DOHH2 (cell line): ENCODE measurements around the gene RASAL3.

Experiments
- H3F3A ChIP-seq: fragments of 200-600 bp; sonication (generic), shearing (Covaris generic); 2 replicates; pipeline ENCODE4 v1.6.0; 2016; ENCODE audit warnings: antibody characterized with exemption, mild to moderate bottlenecking; ENCODE audit not compliant: control insufficient read depth, insufficient read depth
- H3K27ac ChIP-seq: fragments of 200-600 bp; sonication (generic); 2 replicates; pipeline ENCODE4 v1.5.1; 2014; ENCODE audit warnings: low read depth, mild to moderate bottlenecking, low read length, moderate library complexity
- H3K27me3 ChIP-seq: fragments of 200-600 bp; sonication (generic); 2 replicates; pipeline ENCODE4 v1.6.1; 2014; ENCODE audit warnings: mild to moderate bottlenecking, low read length, mixed read lengths; ENCODE audit not compliant: control insufficient read depth
- H3K36me3 ChIP-seq: fragments of 200-600 bp; sonication (generic); 2 replicates; pipeline ENCODE4 v1.6.1; 2014; ENCODE audit warnings: mild to moderate bottlenecking, low read length, moderate library complexity, mixed read lengths; ENCODE audit not compliant: control insufficient read depth
- H3K4me1 ChIP-seq: fragments of 200-600 bp; sonication (generic); 2 replicates; pipeline ENCODE4 v1.6.1; 2014; ENCODE audit warnings: mild to moderate bottlenecking, low read length, mixed read lengths; ENCODE audit not compliant: control insufficient read depth
- H3K4me2 ChIP-seq: fragments of 200-600 bp; sonication (generic); 2 replicates; pipeline ENCODE4 v1.6.0; 2014; ENCODE audit warnings: mild to moderate bottlenecking, low read length, moderate library complexity
- H3K4me3 ChIP-seq: fragments of 200-600 bp; sonication (generic); 2 replicates; pipeline ENCODE4 v1.5.1; 2014; ENCODE audit warnings: mild to moderate bottlenecking, low read length, mixed read lengths
- H3K79me2 ChIP-seq: fragments of 200-600 bp; sonication (generic); 2 replicates; pipeline ENCODE4 v1.6.1; 2014; ENCODE audit warnings: mild to moderate bottlenecking, low read length, mixed read lengths; ENCODE audit not compliant: control insufficient read depth
- H3K9me2 ChIP-seq: fragments of 200-600 bp; sonication (generic); replicated peaks from 2 replicates; pipeline ENCODE4 v1.6.1; 2014; ENCODE audit warnings: mild to moderate bottlenecking, low read length, mixed read lengths; ENCODE audit not compliant: control insufficient read depth
- H3K9me3 ChIP-seq: fragments of 200-600 bp; sonication (generic); 2 replicates; pipeline ENCODE4 v1.6.1; 2014; ENCODE audit warnings: antibody characterized with exemption, low read length, mixed read lengths; ENCODE audit not compliant: control insufficient read depth, insufficient read depth
- H4K20me1 ChIP-seq: fragments of 200-600 bp; sonication (generic); 2 replicates; pipeline ENCODE4 v1.6.0; 2014; ENCODE audit warnings: low read depth, mild to moderate bottlenecking, antibody characterized with exemption, low read length, moderate library complexity; ENCODE audit not compliant: control insufficient read depth, insufficient read depth
- CTCF ChIP-seq: fragments of 200-600 bp; sonication (generic); IDR thresholded peaks from one replicate; pipeline ENCODE4 v1.5.1; 2014; ENCODE audit warnings: antibody characterized with exemption, mild to moderate bottlenecking, low read depth, low read length; ENCODE audit not compliant: poor library complexity, severe bottlenecking
- EZH2phosphoT487 ChIP-seq: fragments of 200-600 bp; sonication (generic); IDR thresholded peaks from 2 replicates; pipeline ENCODE4 v1.6.1; 2017; ENCODE audit warnings: borderline replicate concordance, mild to moderate bottlenecking, antibody characterized with exemption, low read length, moderate library complexity, mixed read lengths

The RASAL3 gene

DNA sequence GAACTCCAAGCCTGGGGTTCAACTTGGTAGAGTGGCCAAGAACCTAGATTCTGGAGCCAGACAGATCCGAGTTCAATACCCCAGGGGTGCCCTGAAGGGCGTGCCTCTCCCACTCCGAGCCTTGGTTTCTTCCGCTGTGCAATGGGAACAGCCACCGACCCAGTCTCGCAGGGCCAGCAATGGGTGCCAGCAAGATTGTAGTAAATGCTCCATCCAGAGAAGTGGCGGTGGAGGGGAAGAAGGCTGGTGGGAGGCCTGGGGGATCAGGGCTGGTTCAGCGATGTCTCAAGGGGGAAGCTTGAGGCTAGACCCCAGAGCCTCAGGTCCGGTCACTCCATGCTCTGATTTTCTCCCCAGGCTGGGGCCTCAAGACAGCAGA lies 19.1 kb downstream of the RASAL3 start:
- H4K20me1 ChIP-seq: no peaks in the 10 kb centered on the region
- H3K36me3 ChIP-seq: no peaks in the 10 kb centered on the region
- H3K79me2 ChIP-seq: no peaks in the 10 kb centered on the region
- H3K27ac ChIP-seq: no peak overlapping the region
- H3K4me2 ChIP-seq: no peak overlapping the region
- 0 out of 2 replicates have a peak, but pooled peaks cover under 1% of the 10 kb centered on the region for H3F3A ChIP-seq
- H3K9me2 ChIP-seq: no peaks in the 10 kb centered on the region
- no peak overlapping the region for H3K4me3 ChIP-seq
- no peaks in the 10 kb centered on the region for H3K9me3 ChIP-seq
- H3K27me3 ChIP-seq: peaks cover 12% of the 10 kb centered on the region
- H3K4me1 ChIP-seq: peaks cover 16% of the 10 kb centered on the region
- TF ChIP-seq EZH2phosphoT487 (no peak), CTCF (no peak)

DNA sequence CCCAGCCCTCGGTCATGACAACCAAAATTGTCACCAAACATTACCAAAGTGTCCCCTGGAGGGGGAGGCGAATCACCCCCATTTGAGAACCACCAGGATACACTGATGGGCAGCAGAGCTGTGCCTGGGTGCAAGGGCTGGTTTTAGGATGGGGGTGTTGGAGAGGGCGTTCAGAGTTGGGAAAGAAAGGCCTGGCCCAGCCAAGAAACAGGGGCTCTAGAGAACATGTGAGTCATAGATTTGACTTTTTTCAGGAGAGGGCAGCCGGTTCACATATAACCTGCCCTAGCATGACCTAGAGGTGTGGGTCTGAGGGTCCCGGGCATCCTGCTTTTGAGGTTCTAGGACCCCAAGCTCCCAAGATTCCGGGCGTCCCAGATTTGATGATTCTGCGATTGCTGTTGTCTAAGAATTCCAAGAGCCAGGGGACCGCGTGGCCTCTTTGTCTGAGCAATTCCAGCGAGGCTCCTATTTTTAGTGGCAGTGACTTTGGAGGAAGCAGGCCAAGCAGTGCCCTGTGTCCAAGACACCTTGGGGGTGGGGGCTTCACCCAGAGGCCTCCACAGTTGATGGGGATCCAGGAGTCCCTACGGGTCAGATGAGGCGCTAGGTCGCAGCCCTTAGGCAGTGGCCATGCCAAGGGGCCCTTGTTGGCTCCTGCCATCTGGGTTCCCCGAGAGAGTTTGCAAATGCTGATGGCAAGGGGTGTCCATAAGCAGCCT lies 19.7 kb downstream of the RASAL3 start:
- Histone ChIP-seq H3K27me3 (peaks cover 12% of the 10 kb centered on the region), H3F3A (no peaks in the 10 kb centered on the region), H3K79me2 (no peaks in the 10 kb centered on the region), H3K4me1 (peaks cover 14% of the 10 kb centered on the region), H3K27ac (no peak overlapping the region), H3K9me2 (no peaks in the 10 kb centered on the region), H3K9me3 (no peaks in the 10 kb centered on the region), H3K4me3 (no peak overlapping the region), H3K4me2 (no peak overlapping the region), H3K36me3 (no peaks in the 10 kb centered on the region), H4K20me1 (no peaks in the 10 kb centered on the region)
- TF ChIP-seq CTCF: no peak
- no peak for TF ChIP-seq EZH2phosphoT487

DNA sequence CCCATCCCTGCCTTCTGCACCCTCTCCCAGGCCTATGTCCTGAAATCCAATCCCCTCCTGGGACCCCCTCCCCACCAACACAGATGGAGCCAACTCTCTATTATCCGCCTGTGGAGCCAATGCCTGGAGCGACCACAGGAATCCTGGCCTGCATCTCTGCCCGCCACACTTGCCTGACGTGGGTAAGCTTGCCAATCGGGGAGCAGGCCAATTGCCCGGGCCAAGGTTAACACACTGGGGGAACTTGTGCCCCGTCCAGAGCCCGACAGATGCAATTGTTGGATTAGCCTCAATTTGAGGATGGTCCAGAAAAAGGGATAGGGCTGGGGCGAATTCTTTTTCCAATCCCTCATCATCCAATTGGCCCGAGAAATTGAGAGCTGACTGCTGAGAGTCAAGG lies 20.5 kb downstream of the RASAL3 start:
- no peak overlapping the region for H3K4me3 ChIP-seq
- H3K9me3 ChIP-seq: no peaks in the 10 kb centered on the region
- no peaks in the 10 kb centered on the region for H3K36me3 ChIP-seq
- H3F3A ChIP-seq: no peaks in the 10 kb centered on the region
- H3K27me3 ChIP-seq: peaks cover 11% of the 10 kb centered on the region
- H3K9me2 ChIP-seq: no peaks in the 10 kb centered on the region
- H4K20me1 ChIP-seq: no peaks in the 10 kb centered on the region
- TF ChIP-seq EZH2phosphoT487 (no peak), CTCF (no peak)
- H3K79me2 ChIP-seq: no peaks in the 10 kb centered on the region
- H3K4me2 ChIP-seq: no peak overlapping the region
- H3K27ac ChIP-seq: no peak overlapping the region
- H3K4me1 ChIP-seq: peaks cover 8% of the 10 kb centered on the region
